HG03575 (cell line): ENCODE measurements around the gene RNU6-7.

Experiments used
- ATAC-seq: cut with Tn5 transposase; IDR thresholded peaks from one replicate; pipeline ENCODE4 v1.9.1; 2021; ENCODE audit not compliant: unreplicated experiment, insufficient number of reproducible peaks, low FRiP score; ENCODE audit errors: extremely low read depth

Gene RNU6-7

DNA sequence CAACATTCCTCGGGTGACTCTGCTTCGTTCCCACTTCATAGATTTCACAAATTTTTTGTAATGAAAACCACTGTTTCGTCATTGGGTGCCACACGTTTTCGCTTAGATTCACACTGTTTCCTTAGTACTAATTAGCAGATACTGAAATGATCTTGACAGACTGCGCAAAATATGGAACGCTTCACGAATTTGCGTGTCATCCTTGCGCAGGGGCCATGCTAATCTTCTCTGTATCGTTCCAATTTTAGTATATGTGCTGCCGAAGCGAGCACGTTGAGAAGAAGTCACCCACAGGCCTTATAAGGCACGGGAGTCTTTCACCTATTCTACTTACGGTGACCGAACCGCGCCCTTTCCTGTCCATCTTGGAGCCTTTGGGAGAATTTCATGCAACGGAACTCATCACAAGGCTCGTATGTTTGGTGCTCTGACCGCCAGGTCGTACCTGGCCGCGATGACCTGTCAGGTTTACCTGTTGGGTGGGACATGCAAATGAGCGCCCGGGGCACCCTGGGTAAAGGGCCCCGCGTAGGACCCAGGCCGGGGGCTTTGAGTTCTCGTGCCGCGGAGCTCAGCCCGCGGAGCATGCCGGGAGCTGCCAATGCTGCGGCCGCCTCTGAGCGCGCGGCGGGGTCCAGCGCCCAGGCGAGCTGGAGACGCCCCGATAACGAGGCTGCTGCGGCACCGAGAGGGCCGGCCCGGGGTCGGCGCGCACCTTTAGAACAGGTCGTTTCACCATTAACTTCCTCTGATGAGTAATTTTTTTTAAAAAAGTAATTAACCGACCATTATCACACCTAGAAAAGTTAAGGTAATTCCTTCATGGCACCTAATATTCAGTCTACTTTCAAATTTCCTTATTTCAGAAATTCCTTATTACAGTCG is 1.4 kb downstream of the RNU6-7 start, which contains the start of gene RNU6-8:
Gene RNU6-8 (minus strand): TSS at position 272 of the 885 bp plus-strand sequence.
- peak; percentile 29 for ATAC-seq

DNA sequence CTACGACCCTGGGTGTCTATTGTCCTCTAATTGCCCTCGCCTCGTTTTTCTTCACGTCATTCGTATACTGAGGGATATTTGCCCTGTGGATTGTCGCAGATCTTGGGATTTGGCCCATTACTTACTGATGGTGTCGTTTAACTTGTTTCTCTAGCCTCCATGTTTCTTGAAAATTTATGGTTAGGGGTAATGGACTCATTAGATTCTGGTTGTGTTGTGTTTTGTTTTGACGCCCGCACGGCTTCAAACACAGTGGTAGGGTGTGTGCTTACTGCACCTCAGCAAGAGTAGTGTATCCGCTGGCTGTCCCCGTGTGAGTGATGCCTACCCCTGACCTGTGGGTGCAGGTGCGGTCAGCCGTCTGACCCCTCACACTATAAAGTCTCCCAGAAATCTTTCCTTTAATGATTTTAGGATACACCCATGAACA is 2.1 kb downstream of the RNU6-7 start:
- no peak for ATAC-seq

DNA sequence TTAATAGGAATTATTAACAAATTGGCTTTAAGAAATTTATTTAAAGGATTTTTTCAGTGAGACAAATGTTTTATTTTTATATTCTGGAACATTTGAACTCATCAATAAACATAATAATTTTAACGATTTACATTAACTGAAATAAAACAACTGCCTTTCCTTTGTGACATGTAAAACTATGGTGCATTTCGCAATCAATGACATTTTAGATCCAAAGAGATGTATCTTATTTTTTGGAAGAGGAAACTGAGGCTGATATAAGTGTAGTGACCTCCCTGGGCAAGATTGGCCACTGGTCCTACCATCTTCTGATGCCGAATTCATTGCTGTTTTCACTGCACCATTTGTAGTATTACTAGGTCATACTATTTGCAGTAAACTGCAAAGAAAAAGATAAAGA is 3.7 kb downstream of the RNU6-7 start:
- ATAC-seq = no peak

GRCh38 chr14:32205984-32206383 is 4.1 kb downstream of the RNU6-7 start:
- ATAC-seq = no peak

GRCh38 chr14:32206552-32206951 is 4.7 kb downstream of the RNU6-7 start:
- no peak for ATAC-seq

DNA sequence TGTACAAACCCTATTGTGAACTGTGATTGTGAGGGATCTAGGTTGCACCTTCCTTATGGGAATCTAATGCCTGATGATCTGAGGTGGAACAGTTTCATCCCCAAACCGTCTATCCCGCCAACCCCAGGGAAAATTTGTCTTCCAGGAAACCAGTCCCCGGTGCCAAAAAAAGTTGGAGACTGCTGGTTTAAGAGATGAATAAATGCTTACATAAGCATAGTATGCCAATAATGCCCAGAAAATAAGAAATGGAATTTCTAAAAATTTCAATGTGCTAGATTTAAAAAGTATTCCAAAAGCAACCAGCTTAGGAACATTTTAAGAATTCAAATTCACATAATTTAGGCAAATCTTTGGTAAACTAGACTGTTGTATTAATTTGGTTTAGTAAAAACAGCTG is 6.6 kb downstream of the RNU6-7 start:
- no peak for ATAC-seq

- ATAC-seq = no peak
Measured at GRCh38 chr14:32209471-32209870, 7.6 kb downstream of the RNU6-7 start.

- no peak for ATAC-seq
Measured at GRCh38 chr14:32211068-32211404, 9.2 kb downstream of the RNU6-7 start.

DNA sequence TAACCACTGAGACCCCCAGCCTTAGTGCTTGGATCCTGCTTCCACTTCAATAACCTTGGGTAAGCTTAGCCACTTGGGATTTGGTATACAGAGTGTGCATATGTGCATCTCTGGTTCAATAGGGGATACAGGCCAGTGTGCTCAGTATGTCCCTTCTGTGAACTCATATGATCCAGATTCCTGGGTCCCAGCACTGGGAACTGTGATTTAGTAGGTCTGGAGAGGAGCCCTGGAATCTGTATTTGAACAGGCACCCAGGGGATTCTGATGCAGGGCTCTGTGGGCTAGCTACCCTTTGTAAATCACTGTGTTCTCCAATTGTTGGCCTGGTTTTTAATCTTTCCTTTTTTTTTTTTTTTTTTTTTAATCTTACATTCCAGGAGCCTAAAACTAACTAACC is 11.0 kb downstream of the RNU6-7 start:
- no peak for ATAC-seq

DNA sequence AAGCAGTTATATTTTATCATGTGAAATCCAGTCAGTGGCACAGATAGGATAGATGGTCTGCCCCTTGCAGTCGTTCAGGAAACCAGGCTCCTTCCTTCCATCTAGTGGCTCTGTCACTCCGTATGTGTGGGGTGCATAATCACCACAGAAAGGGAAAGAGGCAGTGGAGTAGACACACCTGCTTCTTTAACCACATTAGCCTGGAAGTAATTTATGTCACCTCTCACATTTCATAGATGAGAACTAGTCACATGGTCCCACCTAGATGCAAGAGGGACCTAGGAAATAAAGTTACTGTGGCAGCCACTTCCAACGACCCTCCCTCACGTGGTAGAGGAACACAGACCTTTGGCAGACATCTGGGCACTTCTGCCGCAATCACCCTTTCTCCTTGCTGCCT is 15.5 kb downstream of the RNU6-7 start:
- ATAC-seq = no peak

DNA sequence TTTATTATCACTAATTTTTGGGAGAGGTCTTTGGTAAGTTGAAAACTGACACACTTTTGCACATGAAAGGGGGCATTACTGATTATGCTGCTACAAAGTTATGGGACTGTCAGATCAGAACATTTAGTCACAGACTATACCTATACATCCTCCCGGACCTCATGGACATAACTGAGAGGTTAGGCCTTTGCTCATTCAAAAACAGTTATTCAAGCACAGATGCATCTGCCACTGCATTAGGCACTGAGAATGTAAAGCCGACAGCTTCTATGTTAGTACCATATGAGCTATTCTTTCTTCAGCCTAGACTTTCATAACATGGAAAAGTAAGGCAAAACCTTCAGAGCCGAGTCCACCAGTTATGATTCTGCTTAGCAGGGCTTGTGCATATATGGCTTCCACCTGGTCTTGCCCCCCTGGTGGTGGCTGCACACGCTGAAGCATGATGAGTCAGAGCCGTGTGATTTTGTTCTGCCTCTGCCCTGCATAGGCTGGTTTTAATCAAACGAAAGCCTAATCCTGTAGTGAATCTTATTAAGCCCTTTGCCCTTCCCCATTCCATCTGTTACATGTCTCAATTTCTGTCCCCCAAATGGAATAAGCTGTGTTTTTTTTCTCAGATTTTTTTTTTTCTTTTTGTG is 23.0 kb downstream of the RNU6-7 start:
- ATAC-seq = no peak

- no peak for ATAC-seq
Measured at GRCh38 chr14:32225378-32225920, 23.6 kb downstream of the RNU6-7 start.

DNA sequence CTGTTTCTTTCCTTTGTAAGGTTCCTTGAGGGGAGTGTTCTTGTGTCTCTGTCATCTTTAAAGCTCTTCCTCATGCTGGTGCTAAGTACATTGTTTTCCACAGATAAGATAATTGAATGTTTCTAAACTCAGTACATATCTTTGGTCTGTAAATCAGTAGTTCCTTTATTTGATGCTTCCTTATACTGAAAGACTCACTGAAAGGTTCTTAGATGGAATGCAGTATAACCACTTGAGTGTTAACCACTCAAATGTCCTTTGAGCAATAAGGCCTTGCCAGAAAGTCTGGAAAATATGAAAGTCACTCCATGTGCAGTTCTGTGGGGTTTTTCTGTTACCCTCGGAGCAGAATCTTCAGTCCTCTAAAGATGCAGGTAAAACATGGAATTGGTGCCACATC is 24.2 kb downstream of the RNU6-7 start:
- no peak for ATAC-seq

DNA sequence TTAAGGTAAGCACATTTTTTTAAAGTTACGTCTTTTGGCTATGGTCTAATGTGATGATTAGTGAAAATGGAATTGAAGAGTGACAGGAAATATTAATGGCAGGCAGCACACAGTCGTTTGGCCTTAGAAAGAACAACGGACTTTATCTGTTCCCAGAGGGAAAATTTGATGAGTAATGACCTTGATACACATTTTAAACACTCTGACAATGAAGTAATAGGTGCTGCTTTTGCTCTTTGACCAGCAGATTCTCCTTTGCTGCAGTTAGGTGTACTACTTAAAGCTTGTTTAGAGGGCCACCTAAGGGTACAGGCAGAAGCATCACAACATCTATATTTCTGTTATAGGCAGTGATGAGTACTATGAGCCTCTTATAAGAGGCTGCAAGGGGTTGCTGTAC is 28.3 kb downstream of the RNU6-7 start:
- ATAC-seq = no peak

DNA sequence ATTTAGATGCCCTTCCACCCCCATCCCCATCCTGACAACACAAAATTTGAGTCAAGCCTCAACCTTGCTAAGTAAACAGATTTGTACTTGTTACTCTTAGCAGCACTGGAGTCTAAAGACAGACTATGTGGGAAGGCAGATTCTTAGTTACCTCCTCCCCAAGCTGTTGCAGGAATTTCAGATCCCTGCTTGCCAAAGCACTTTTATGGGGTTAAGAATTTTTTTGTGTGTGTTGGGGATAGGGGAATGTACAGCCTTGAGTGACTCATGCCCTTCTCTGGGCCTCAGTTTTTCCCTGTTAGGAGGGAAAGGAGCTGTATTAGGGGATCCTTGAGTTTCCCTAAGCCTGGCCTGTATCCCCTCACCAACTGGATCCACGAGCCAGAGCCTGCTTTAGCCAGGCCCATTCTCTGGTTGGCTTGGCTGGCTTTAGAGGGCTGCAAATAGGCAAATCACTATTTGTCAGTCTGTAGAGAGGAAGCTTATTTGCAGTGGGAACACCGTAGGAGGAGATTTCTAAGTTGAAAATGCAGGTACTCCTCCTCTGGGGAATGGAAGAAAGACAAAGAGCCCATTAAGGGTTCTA is 28.9 kb downstream of the RNU6-7 start:
- no peak for ATAC-seq

GRCh38 chr14:32232481-32232880 is 30.6 kb downstream of the RNU6-7 start:
- ATAC-seq = no peak

DNA sequence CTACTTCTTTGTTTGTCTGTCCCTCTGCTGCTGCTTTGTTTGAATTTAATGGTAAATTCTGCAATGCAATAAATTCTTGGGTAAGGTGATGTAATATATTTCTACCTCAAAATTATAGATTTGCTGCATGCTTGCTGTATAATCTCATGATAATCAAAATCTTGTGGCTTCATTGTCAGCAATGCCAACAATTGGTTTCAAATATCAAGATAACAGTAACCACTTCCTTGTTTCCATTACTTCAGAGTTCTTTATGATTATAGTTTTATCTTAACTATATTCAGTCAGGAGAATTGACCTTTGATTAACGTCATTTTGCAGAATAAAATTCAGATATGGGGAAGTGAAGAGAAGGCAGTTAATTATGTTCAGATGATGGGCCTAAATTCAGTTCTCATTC is 31.4 kb downstream of the RNU6-7 start:
- ATAC-seq = no peak

DNA sequence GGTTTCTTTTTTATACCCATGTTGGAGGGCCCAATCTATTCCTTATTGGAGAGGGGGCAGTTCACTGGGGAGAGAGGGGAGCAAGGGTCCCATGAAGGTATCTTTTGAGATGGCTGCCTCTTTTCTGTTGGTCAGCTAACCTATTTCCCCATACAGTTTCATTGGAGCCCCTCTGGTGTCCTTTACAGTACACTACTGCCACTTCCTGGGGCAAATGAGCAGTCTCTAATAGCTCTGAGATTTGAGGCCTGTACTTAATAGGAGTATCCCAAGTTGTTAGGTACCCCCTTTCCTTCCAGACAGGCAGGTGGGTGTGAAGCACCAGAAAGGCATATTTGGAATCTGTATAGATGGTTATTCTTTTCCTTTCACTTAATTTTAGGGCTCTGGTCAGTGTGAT is 42.6 kb downstream of the RNU6-7 start:
- no peak for ATAC-seq

DNA sequence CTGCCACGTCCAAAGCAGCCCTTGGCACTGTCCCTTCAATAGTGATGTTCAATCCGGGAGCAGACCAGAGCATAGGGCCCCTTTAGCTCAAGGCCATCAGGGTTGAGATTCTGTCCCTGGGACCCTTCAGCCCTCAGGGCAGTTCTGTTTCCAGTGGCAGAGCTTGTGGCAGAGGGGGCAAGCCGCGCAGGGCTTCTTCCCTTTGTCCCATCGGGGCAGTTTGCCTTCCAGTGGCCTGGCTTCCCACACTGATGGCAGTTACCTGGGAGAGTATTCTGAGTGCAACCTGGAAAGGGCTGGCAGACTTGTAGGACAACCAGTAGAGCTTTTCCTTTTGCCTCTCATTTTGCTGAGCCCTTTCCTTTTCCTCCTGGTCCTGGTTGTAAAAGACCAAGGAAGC is 44.9 kb downstream of the RNU6-7 start:
- ATAC-seq = no peak

DNA sequence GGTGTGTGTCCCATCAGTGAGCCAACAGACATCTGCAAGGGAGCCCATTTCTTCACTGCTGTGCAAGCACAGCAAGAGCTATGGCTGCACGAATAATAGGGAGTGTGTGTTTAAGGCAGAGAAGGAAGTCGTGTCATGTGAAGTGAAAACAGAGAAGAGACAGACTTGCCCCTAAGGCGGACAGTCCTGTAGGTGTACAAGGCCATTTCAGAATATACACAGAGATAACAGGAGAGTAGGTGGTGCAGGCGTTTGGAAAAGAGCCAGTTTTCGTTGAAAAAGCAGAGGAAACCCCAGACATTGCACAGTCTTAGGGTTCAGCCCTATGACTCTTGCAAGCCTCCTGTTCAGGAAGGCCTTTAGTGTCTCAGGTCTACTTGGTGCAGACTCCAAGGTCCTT is 47.5 kb downstream of the RNU6-7 start:
- ATAC-seq = no peak
